HT1080 (cell line): ENCODE results near the gene LRRC74A. TPM values are rescaled to one million over a fixed set of nuclear protein-coding genes. Genes with fewer than 3 reads are reported as not detected.
A peak's percentile ranks its signal among the peaks of the same experiment; 100 is the strongest.

ENCODE experiments used
- DNase-seq: peaks from one replicate; pipeline ENCODE4 v3.0.0-alpha.2; 2015; ENCODE audit warnings: low read depth
- total RNA-seq: library from RNA; depleted of rRNA; stranded (reverse); fragments of >200 nt; shearing (Covaris generic); gene quantifications from 2 replicates; pipeline ENCODE4 v1.2.3, GENCODE V29; 2014; rRNA removed

LRRC74A gene
- total RNA-seq, 1 experiment from 2014 or later, result not detected

- peak; percentile 96 for DNase-seq
Observed at GRCh38 chr14:76918782-76919394, 92.7 kb downstream of the LRRC74A start.

Other genes with a start within 250 kb of the LRRC74A start
- gene VASH1, start 64.9 kb upstream of the LRRC74A start, total RNA-seq, result 0.30 and 0.55 TPM in 2 replicates
- gene ANGEL1, start 13.5 kb upstream of the LRRC74A start, total RNA-seq, result 3.5 and 6.3 TPM in 2 replicates
- gene IRF2BPL, start 202.3 kb downstream of the LRRC74A start, total RNA-seq, result 22.0 and 27.6 TPM in 2 replicates